Mucosa of rectum (tissue), 2 donors: ENCODE data around the gene PDE6G.

Experiments used
- H3K27ac ChIP-seq, 2 donors: one replicate each; pipeline ENCODE4 v1.7.0; 2013; ENCODE audit warnings: inconsistent platforms in 2 of 2, low read depth in 2 of 2, low read length in 2 of 2
- H3K27me3 ChIP-seq, 2 donors: one replicate each; pipeline ENCODE4 v1.7.0; 2013; ENCODE audit warnings: low read length in 2 of 2; ENCODE audit not compliant: control insufficient read depth in 2 of 2, insufficient read depth in 2 of 2
- H3K36me3 ChIP-seq, 2 donors: one replicate each; pipeline ENCODE4 v1.7.0; 2013; ENCODE audit warnings: low read length in 2 of 2; ENCODE audit not compliant: control insufficient read depth in 2 of 2, insufficient read depth in 2 of 2
- H3K4me1 ChIP-seq, 2 donors: one replicate each; pipeline ENCODE4 v1.7.0; 2013; ENCODE audit warnings: low read length in 2 of 2, mild to moderate bottlenecking in 1 of 2; ENCODE audit not compliant: control insufficient read depth in 2 of 2, insufficient read depth in 2 of 2
- H3K4me3 ChIP-seq, 2 donors: one replicate each; pipeline ENCODE4 v1.7.0; 2013; ENCODE audit warnings: low read length in 2 of 2
- H3K9ac ChIP-seq, 2 donors: one replicate each; pipeline ENCODE4 v1.7.0; 2013; ENCODE audit warnings: low read length in 2 of 2, low read depth in 1 of 2, mild to moderate bottlenecking in 1 of 2
- H3K9me3 ChIP-seq, 2 donors: one replicate each; pipeline ENCODE4 v1.7.0; 2013; ENCODE audit warnings: low read length in 2 of 2; ENCODE audit not compliant: control insufficient read depth in 2 of 2
- donor health status: healthy.
- donor health status: Normal muscosa, but diverticular disease.

Gene PDE6G

GRCh38 chr17:81696218-81696941 is 40.0 kb upstream of the PDE6G start:
- H3K4me1 ChIP-seq = peaks cover 3 to 7% of the 10 kb centered on the region in 2 donors
- no peak overlapping the region for H3K27ac ChIP-seq
- no peaks in the 10 kb centered on the region for H3K27me3 ChIP-seq
- no peak overlapping the region for H3K9ac ChIP-seq
- H3K9me3 ChIP-seq = no peaks in the 10 kb centered on the region
- no peak overlapping the region for H3K4me3 ChIP-seq
- H3K36me3 ChIP-seq = peaks cover 73 to 75% of the 10 kb centered on the region in 2 donors

GRCh38 chr17:81695801-81696200 is 39.5 kb upstream of the PDE6G start:
- H3K4me3 ChIP-seq = no peak overlapping the region
- no peak overlapping the region for H3K9ac ChIP-seq
- peaks cover 73 to 77% of the 10 kb centered on the region in 2 donors for H3K36me3 ChIP-seq
- no peaks in the 10 kb centered on the region for H3K27me3 ChIP-seq
- no peak overlapping the region for H3K27ac ChIP-seq
- H3K9me3 ChIP-seq = no peaks in the 10 kb centered on the region
- H3K4me1 ChIP-seq = peaks cover 0 to 1% of the 10 kb centered on the region in 2 donors

- no peaks in the 10 kb centered on the region for H3K27me3 ChIP-seq
- peaks cover 73 to 79% of the 10 kb centered on the region in 2 donors for H3K36me3 ChIP-seq
- H3K4me3 ChIP-seq = no peak overlapping the region
- no peak overlapping the region for H3K27ac ChIP-seq
- H3K9me3 ChIP-seq = no peaks in the 10 kb centered on the region
- no peak overlapping the region for H3K9ac ChIP-seq
- H3K4me1 ChIP-seq = no peaks in the 10 kb centered on the region
These were observed 38.9 kb upstream of the PDE6G start for GRCh38 chr17:81695211-81695610.

GRCh38 chr17:81694810-81695209 is 38.5 kb upstream of the PDE6G start:
- H3K27me3 ChIP-seq = no peaks in the 10 kb centered on the region
- no peak overlapping the region for H3K27ac ChIP-seq
- H3K4me3 ChIP-seq = no peak overlapping the region
- no peaks in the 10 kb centered on the region for H3K4me1 ChIP-seq
- H3K36me3 ChIP-seq = peaks cover 74 to 83% of the 10 kb centered on the region in 2 donors
- no peak overlapping the region for H3K9ac ChIP-seq
- no peaks in the 10 kb centered on the region for H3K9me3 ChIP-seq

GRCh38 chr17:81693509-81694210 is 37.3 kb upstream of the PDE6G start:
- no peaks in the 10 kb centered on the region for H3K9me3 ChIP-seq
- H3K4me3 ChIP-seq = no peak overlapping the region
- H3K4me1 ChIP-seq = no peaks in the 10 kb centered on the region
- H3K9ac ChIP-seq = no peak overlapping the region
- no peak overlapping the region for H3K27ac ChIP-seq
- H3K36me3 ChIP-seq = peaks cover 81 to 85% of the 10 kb centered on the region in 2 donors
- no peaks in the 10 kb centered on the region for H3K27me3 ChIP-seq

- Histone ChIP-seq H3K9ac (no peak overlapping the region), H3K27me3 (no peaks in the 10 kb centered on the region), H3K4me3 (no peak overlapping the region), H3K36me3 (peaks cover 81 to 89% of the 10 kb centered on the region in 2 donors), H3K9me3 (no peaks in the 10 kb centered on the region), H3K27ac (no peak overlapping the region), H3K4me1 (no peaks in the 10 kb centered on the region)
These were observed 35.3 kb upstream of the PDE6G start for GRCh38 chr17:81691608-81692007.

- no peak overlapping the region for H3K4me3 ChIP-seq
- no peaks in the 10 kb centered on the region for H3K27me3 ChIP-seq
- H3K36me3 ChIP-seq = peaks cover 82 to 89% of the 10 kb centered on the region in 2 donors
- H3K9ac ChIP-seq = no peak overlapping the region
- no peaks in the 10 kb centered on the region for H3K4me1 ChIP-seq
- H3K27ac ChIP-seq = no peak overlapping the region
- H3K9me3 ChIP-seq = no peaks in the 10 kb centered on the region
These were observed 34.9 kb upstream of the PDE6G start for GRCh38 chr17:81691196-81691595.

GRCh38 chr17:81690549-81690948 is 34.2 kb upstream of the PDE6G start:
- Histone ChIP-seq H3K4me1 (peaks cover 0 to 2% of the 10 kb centered on the region in 2 donors), H3K27me3 (no peaks in the 10 kb centered on the region), H3K36me3 (peaks cover 80 to 86% of the 10 kb centered on the region in 2 donors), H3K4me3 (no peak overlapping the region), H3K27ac (no peak overlapping the region), H3K9me3 (no peaks in the 10 kb centered on the region), H3K9ac (no peak overlapping the region)

GRCh38 chr17:81690066-81690465 is 33.7 kb upstream of the PDE6G start:
- Histone ChIP-seq H3K9ac (no peak overlapping the region), H3K27me3 (no peaks in the 10 kb centered on the region), H3K4me1 (peaks cover 3 to 5% of the 10 kb centered on the region in 2 donors), H3K27ac (no peak overlapping the region), H3K9me3 (no peaks in the 10 kb centered on the region), H3K36me3 (peaks cover 75 to 81% of the 10 kb centered on the region in 2 donors), H3K4me3 (no peak overlapping the region)

- Histone ChIP-seq H3K36me3 (peaks cover 61 to 68% of the 10 kb centered on the region in 2 donors), H3K4me3 (no peak overlapping the region)
These were observed 32.3 kb upstream of the PDE6G start for GRCh38 chr17:81688616-81689015.

More at GRCh38 chr17:81688616-81689015, 32.3 kb upstream of the PDE6G start:
- H3K27ac ChIP-seq = no peak overlapping the region
- H3K4me1 ChIP-seq = peaks cover 9 to 13% of the 10 kb centered on the region in 2 donors
- no peaks in the 10 kb centered on the region for H3K9me3 ChIP-seq
- no peak overlapping the region for H3K9ac ChIP-seq
- H3K27me3 ChIP-seq = no peaks in the 10 kb centered on the region
